ENCODE measurements around the gene MRPS27. TPM values are rescaled to one million over a fixed set of nuclear protein-coding genes. Genes with fewer than 3 reads are reported as not detected.

The MRPS27 gene
- total RNA-seq, 1 donor from 2014 or later = 57.7 TPM

DNA sequence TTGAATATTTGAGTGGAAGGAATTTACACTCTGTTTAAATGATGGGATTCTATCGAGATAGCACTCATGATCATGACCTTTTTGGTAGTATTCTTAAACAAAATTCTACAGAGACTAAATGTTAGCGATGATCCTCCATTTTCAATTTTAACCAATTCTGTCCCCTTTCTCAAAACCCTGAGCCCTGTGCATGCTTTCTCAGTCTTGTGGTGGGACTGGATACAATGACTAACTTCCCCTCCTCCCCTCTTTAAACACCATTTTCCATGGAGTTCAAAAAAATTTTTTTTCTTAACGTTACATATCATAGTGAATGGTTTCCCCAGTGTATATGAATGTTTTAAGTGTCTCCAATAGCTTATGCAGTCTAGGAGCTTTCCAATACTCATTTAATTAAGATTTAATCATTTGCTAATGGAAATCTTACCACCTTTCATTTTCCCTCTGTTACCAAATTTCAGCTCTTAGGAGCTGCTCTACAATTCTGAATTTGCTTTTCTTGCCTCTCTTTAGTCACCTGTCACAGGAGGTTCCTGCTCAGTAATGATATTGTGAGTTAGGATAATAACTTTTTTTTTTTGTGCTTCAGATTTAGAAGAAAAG lies 111.6 kb downstream of the MRPS27 start:
- Mint-ChIP-seq H3K27ac (ENCODE audit: unreplicated experiment) (no peak overlapping the region), H3K9me3 (ENCODE audit: unreplicated experiment) (no peaks in the 10 kb centered on the region), H3K27me3 (ENCODE audit: unreplicated experiment) (no peaks in the 10 kb centered on the region), H3K4me3 (ENCODE audit: unreplicated experiment) (no peak overlapping the region), H3K4me1 (ENCODE audit: unreplicated experiment) (peaks cover 51% of the 10 kb centered on the region), H3K36me3 (ENCODE audit: unreplicated experiment) (peaks cover 47% of the 10 kb centered on the region)
- DNase-seq (ENCODE audit: extremely low spot score, unreplicated experiment) = no peak
- TF ChIP-seq, protein P1, sequence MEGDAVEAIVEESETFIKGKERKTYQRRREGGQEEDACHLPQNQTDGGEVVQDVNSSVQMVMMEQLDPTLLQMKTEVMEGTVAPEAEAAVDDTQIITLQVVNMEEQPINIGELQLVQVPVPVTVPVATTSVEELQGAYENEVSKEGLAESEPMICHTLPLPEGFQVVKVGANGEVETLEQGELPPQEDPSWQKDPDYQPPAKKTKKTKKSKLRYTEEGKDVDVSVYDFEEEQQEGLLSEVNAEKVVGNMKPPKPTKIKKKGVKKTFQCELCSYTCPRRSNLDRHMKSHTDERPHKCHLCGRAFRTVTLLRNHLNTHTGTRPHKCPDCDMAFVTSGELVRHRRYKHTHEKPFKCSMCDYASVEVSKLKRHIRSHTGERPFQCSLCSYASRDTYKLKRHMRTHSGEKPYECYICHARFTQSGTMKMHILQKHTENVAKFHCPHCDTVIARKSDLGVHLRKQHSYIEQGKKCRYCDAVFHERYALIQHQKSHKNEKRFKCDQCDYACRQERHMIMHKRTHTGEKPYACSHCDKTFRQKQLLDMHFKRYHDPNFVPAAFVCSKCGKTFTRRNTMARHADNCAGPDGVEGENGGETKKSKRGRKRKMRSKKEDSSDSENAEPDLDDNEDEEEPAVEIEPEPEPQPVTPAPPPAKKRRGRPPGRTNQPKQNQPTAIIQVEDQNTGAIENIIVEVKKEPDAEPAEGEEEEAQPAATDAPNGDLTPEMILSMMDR (IDR thresholded peaks at IDR 0.05) = no peak

DNA sequence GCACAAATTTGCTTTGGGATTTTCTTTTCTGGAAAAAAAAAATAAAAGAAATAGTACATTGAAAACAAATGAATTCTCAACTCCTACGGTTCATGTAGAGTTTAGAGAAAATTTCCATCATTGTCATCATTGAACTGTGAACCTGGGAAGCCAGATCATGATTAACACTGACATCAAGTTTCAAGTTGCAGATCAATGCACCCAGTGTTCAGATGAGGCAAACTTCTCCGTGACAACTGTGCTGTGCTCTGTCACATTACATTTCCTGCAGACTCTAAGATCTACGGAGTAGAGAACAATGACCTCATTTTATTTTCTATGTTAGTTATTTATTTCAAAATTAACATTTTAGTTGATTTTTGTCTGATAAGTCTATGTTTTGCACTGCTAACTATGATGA lies 113.0 kb downstream of the MRPS27 start:
- Mint-ChIP-seq H3K4me3 (ENCODE audit: unreplicated experiment) (no peak overlapping the region), H3K9me3 (ENCODE audit: unreplicated experiment) (no peaks in the 10 kb centered on the region), H3K27me3 (ENCODE audit: unreplicated experiment) (no peaks in the 10 kb centered on the region), H3K27ac (ENCODE audit: unreplicated experiment) (no peak overlapping the region), H3K36me3 (ENCODE audit: unreplicated experiment) (peaks cover 59% of the 10 kb centered on the region), H3K4me1 (ENCODE audit: unreplicated experiment) (peaks cover 55% of the 10 kb centered on the region)
- no peak for DNase-seq (ENCODE audit: extremely low spot score, unreplicated experiment)
- TF ChIP-seq, protein P1 (IDR thresholded peaks at IDR 0.05) = no peak

DNA sequence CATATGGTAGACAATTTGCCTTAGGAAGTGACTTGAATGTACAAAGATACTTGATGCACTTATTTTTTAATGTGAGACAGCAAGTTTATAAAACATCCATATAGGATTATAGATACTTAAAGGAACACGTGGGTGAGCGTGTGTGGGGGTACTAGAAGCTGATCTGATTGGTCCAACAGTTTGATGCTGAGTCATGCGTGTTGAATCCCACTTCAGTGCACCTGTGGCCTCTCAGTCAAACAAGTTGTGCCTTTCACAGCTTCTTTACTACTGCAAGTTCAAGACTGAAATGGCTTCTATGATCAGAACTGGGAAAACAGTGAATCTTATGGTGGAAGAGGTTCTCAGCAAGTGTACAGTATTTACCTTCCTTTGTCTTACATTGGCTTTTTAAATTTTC lies 113.9 kb downstream of the MRPS27 start:
- Mint-ChIP-seq H3K36me3 (ENCODE audit: unreplicated experiment) (peaks cover 66% of the 10 kb centered on the region), H3K27ac (ENCODE audit: unreplicated experiment) (peak overlapping the region; percentile 15), H3K4me3 (ENCODE audit: unreplicated experiment) (no peak overlapping the region), H3K9me3 (ENCODE audit: unreplicated experiment) (no peaks in the 10 kb centered on the region), H3K4me1 (ENCODE audit: unreplicated experiment) (peaks cover 49% of the 10 kb centered on the region), H3K27me3 (ENCODE audit: unreplicated experiment) (no peaks in the 10 kb centered on the region)
- TF ChIP-seq, protein P1 (IDR thresholded peaks at IDR 0.05) = no peak
- no peak for DNase-seq (ENCODE audit: extremely low spot score, unreplicated experiment)

DNA sequence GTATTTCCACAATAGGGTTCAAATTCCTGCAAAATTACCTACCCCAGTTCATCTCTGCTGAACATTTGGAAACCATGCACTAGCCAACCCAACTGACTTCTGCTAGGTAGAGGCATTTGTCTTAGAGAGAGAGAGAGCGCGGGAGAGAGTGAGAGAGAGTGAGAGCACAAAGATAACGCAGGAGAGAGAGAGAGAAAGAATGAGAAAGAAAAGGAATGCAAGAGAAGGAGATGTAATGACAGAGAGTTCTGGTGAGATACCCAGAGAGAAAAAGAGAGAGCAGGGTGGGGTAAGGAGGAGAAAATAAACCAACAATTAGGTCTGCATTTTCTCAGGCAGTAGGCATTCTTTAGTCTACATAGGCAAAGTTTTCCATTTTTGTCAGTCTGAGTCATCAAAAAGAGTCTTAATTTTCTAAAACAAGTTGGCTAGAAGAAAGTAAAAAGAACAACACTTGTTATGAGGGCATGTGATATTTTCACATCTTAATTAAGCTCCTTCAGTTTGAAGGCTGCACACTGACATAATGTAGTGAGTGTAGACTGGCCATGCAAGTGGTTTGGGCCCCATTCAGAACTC lies 114.5 kb downstream of the MRPS27 start:
- Mint-ChIP-seq H3K4me1 (ENCODE audit: unreplicated experiment) (peaks cover 42% of the 10 kb centered on the region), H3K9me3 (ENCODE audit: unreplicated experiment) (no peaks in the 10 kb centered on the region), H3K27ac (ENCODE audit: unreplicated experiment) (peak overlapping the region; percentile 15), H3K4me3 (ENCODE audit: unreplicated experiment) (no peak overlapping the region), H3K36me3 (ENCODE audit: unreplicated experiment) (peaks cover 70% of the 10 kb centered on the region), H3K27me3 (ENCODE audit: unreplicated experiment) (no peaks in the 10 kb centered on the region)
- no peak for DNase-seq (ENCODE audit: extremely low spot score, unreplicated experiment)
- TF ChIP-seq, protein P1 (IDR thresholded peaks at IDR 0.05) = no peak

DNA sequence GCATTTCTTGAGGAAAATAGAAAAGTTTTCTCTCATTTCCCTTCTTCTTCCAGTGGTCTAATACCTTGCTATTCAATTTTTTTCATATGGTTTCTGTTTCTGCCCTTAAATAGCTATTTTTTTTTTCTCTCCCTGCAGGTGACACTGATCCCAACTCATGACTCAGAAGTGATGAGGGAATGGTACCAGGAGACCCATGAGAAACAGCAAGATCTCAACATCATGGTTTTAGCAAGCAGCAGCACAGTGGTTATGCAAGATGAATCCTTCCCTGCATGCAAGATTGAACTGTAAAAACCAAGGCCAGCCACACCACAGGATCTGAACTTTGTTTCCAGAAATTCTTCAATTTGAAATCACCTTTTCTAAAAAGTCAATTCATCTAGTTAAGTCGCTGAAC lies 115.1 kb downstream of the MRPS27 start:
- peaks cover 72% of the 10 kb centered on the region for H3K36me3 Mint-ChIP-seq (ENCODE audit: unreplicated experiment)
- no peak overlapping the region for H3K27ac Mint-ChIP-seq (ENCODE audit: unreplicated experiment)
- TF ChIP-seq, protein P1 (IDR thresholded peaks at IDR 0.05) = no peak
- no peaks in the 10 kb centered on the region for H3K9me3 Mint-ChIP-seq (ENCODE audit: unreplicated experiment)
- DNase-seq (ENCODE audit: extremely low spot score, unreplicated experiment) = no peak
- H3K4me1 Mint-ChIP-seq (ENCODE audit: unreplicated experiment) = peaks cover 37% of the 10 kb centered on the region
- no peaks in the 10 kb centered on the region for H3K27me3 Mint-ChIP-seq (ENCODE audit: unreplicated experiment)
- H3K4me3 Mint-ChIP-seq (ENCODE audit: unreplicated experiment) = no peak overlapping the region

Data from osteocyte (in vitro differentiated cells).